Measurements from ENCODE around the gene C14orf132. TPM values are rescaled to one million over a fixed set of nuclear protein-coding genes. Genes with fewer than 3 reads are reported as not detected.

The C14orf132 gene
- total RNA-seq, 1 donor from 2014 or later: 552 TPM

DNA sequence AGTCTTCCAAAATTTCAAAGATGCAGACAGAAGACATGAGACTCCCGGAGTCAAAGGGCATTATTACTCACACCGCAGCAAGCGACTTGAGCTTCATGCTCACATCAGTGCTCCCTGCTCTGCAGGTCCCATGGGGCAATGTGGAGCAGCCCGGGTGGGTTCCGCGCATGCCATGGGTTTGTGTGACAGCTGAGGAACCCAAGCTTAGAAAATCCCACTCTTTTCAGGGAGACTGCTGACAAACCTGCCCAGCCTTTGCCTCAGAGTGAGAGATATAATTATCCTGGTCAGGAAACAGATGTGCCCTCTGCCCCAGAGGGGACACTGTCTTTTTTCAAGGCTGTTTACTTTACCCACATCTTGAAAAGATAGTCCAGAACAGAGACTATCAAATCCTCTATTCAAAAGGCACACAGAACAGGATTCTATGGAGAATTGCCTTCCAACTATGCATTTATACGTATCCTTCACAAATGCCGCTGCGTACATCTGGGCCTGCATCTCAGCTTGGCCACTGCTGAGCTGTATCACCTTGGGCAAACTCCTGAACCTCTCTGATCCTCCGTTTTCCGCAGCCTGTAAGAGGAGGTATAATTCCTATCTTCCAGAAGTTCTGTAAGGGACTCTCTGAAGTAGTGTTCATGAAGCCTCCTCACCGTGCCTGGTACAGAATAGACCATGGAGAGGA lies 16.0 kb downstream of the C14orf132 start:
- peaks cover 39% of the 10 kb centered on the region for H3K9me3 Mint-ChIP-seq (ENCODE audit: unreplicated experiment)
- peak overlapping the region; percentile 57 for H3K4me3 Mint-ChIP-seq (ENCODE audit: unreplicated experiment)
- TF ChIP-seq, protein P1, sequence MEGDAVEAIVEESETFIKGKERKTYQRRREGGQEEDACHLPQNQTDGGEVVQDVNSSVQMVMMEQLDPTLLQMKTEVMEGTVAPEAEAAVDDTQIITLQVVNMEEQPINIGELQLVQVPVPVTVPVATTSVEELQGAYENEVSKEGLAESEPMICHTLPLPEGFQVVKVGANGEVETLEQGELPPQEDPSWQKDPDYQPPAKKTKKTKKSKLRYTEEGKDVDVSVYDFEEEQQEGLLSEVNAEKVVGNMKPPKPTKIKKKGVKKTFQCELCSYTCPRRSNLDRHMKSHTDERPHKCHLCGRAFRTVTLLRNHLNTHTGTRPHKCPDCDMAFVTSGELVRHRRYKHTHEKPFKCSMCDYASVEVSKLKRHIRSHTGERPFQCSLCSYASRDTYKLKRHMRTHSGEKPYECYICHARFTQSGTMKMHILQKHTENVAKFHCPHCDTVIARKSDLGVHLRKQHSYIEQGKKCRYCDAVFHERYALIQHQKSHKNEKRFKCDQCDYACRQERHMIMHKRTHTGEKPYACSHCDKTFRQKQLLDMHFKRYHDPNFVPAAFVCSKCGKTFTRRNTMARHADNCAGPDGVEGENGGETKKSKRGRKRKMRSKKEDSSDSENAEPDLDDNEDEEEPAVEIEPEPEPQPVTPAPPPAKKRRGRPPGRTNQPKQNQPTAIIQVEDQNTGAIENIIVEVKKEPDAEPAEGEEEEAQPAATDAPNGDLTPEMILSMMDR (IDR thresholded peaks at IDR 0.05; ENCODE audit: partially characterized antibody, unreplicated experiment): no peak
- H3K4me1 Mint-ChIP-seq (ENCODE audit: low read depth, unreplicated experiment): peaks cover 82% of the 10 kb centered on the region
- H3K27ac Mint-ChIP-seq (ENCODE audit: unreplicated experiment): peak overlapping the region; percentile 98
- H3K27me3 Mint-ChIP-seq (ENCODE audit: unreplicated experiment): peaks cover 20% of the 10 kb centered on the region
- no peak for DNase-seq
- H3K36me3 Mint-ChIP-seq (ENCODE audit: unreplicated experiment): peaks cover 6% of the 10 kb centered on the region

DNA sequence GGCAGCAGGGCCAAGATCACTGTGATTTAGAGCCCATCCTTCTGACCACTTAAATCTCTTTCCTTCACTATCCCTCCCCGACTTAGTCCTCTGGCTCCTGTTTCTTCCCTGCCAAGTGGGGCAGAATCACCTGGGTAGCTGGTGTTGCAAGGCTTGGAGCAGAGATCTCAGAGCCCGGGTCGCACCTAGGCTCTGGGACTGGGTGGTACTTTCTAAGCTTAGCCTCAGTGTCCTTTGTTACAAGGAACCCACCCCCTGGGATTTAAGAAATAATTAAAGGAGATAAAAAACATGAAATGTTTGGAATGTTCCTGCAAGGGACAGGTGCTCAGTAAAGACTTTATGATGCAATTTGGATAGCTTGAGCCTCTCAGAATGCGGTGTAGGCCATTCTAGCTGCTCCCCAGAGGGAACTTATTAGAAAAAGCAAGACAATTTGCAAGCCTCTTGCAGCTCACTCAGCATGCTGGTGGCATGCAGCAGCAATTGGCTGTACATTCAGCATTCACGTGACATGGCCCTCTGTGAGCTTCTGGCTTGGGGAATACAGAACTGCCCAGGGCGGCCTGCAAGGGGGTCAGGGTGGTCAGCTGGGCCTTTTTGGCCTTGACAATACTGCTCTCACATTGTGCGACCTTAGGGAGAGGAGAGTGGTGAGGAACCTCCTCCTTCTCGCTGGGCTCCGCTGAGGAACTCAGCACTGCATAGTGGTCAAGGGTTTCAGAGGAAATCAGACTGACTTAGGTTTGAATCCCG lies 16.8 kb downstream of the C14orf132 start:
- Mint-ChIP-seq H3K27me3 (ENCODE audit: unreplicated experiment) (peaks cover 16% of the 10 kb centered on the region), H3K4me1 (ENCODE audit: low read depth, unreplicated experiment) (peaks cover 82% of the 10 kb centered on the region), H3K27ac (ENCODE audit: unreplicated experiment) (peak overlapping the region; percentile 70), H3K36me3 (ENCODE audit: unreplicated experiment) (peaks cover 6% of the 10 kb centered on the region), H3K4me3 (ENCODE audit: unreplicated experiment) (peak overlapping the region; percentile 65), H3K9me3 (ENCODE audit: unreplicated experiment) (peaks cover 36% of the 10 kb centered on the region)
- no peak for DNase-seq
- TF ChIP-seq, protein P1 (IDR thresholded peaks at IDR 0.05; ENCODE audit: partially characterized antibody, unreplicated experiment): no peak

DNA sequence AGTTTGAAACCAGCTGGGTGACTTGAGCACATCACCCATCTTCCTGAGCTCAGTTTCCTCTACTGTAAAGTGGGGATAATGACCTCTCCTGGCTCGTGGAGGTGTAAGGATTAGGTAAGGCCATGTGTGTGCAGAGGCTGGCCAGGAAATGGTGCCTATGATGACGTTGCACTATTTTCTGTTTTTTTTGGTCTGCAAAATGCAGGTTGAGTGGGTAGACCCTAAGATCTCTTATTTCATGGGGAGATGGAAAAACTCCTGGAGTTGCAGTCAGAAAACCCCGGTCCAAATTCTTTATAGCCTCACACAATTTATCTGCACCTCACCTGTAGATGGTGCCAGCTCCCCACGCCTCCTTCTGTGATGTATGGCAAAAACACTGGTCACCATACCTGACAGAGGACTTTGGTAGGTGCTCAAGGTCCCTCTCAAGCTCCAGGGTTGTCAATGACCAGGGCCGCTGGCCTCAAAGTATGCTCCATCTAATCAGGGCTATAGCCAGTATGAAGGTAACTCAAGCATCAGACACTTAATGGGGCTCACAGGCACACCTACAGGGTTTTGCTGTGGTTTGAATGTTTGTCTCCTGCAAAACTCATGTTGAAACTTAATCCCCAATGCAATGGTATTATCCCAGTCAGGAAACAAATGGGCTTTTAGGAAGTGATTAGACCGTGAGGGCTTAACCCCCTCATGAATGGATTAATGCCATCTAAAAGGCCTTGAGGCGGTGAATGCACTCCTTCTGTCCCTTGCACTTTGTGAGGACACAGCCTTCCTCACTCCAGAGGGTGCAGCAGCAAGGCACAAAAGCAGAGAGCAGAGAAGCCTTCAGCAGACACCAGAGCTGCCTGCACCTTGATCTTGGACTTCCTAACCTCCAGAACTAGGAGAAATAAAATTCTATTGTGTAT lies 17.6 kb downstream of the C14orf132 start:
- Mint-ChIP-seq H3K9me3 (ENCODE audit: unreplicated experiment) (peaks cover 32% of the 10 kb centered on the region), H3K4me1 (ENCODE audit: low read depth, unreplicated experiment) (peaks cover 75% of the 10 kb centered on the region), H3K27me3 (ENCODE audit: unreplicated experiment) (peaks cover 17% of the 10 kb centered on the region), H3K36me3 (ENCODE audit: unreplicated experiment) (peaks cover 3% of the 10 kb centered on the region), H3K27ac (ENCODE audit: unreplicated experiment) (peak overlapping the region; percentile 70), H3K4me3 (ENCODE audit: unreplicated experiment) (peak overlapping the region; percentile 65)
- no peak for DNase-seq
- TF ChIP-seq, protein P1 (IDR thresholded peaks at IDR 0.05; ENCODE audit: partially characterized antibody, unreplicated experiment): no peak

DNA sequence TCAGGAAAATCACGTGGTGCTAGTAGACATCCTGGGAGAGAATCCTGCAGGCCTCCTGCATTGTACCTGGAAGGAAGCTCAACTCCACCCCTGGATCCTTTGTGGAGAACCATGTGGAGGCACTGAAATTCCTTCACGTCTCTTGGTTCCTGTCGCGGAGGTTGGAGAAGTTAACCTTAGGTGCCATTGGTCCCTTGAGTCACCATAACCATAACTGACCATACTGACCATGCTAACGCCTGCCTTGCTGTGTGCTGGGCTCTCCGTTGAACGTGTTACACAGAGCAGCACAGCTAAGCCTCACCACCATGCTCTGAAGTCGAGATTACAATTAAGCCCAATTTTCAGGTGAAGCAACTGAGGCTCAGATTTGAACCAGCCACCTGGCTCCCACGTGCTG lies 18.6 kb downstream of the C14orf132 start:
- H3K9me3 Mint-ChIP-seq (ENCODE audit: unreplicated experiment): peaks cover 28% of the 10 kb centered on the region
- H3K27me3 Mint-ChIP-seq (ENCODE audit: unreplicated experiment): peaks cover 17% of the 10 kb centered on the region
- H3K36me3 Mint-ChIP-seq (ENCODE audit: unreplicated experiment): no peaks in the 10 kb centered on the region
- H3K4me1 Mint-ChIP-seq (ENCODE audit: low read depth, unreplicated experiment): peaks cover 68% of the 10 kb centered on the region
- no peak overlapping the region for H3K27ac Mint-ChIP-seq (ENCODE audit: unreplicated experiment)
- TF ChIP-seq, protein P1 (IDR thresholded peaks at IDR 0.05; ENCODE audit: partially characterized antibody, unreplicated experiment): no peak
- DNase-seq: no peak
- no peak overlapping the region for H3K4me3 Mint-ChIP-seq (ENCODE audit: unreplicated experiment)

Data from glutamatergic neuron (in vitro differentiated cells).